Stimulated activated CD4-positive, alpha-beta T cell treated with anti-CD3 and anti-CD28 coated beads, Interleukin-2, amount 100 ng/mL, for 48 hours (primary cell): ENCODE data around the gene CDH2.

ENCODE experiments used
- DNase-seq, 2 donors: peaks; one replicate each; pipeline ENCODE4 v3.0.0-alpha.2; 2020

CDH2 gene

DNA sequence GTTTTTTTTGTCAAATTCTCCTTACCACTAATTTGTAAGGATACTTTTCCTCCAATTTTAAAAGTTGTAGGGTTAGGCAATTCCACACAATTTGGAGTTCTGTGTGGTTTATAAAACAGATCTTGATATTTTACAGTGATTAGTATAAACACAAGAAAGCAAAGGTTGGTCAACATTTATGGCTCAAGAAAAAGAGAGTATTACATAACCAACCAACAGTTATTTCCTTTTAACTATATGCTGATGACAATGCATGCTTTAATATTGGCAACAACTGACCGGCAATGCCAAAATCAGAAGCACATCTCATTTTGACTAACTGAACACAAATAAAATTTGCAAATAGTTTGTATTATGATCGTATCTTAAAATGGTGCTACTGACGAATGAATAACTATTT, 137.2 kb downstream of the CDH2 start:
- no peak for DNase-seq

DNA sequence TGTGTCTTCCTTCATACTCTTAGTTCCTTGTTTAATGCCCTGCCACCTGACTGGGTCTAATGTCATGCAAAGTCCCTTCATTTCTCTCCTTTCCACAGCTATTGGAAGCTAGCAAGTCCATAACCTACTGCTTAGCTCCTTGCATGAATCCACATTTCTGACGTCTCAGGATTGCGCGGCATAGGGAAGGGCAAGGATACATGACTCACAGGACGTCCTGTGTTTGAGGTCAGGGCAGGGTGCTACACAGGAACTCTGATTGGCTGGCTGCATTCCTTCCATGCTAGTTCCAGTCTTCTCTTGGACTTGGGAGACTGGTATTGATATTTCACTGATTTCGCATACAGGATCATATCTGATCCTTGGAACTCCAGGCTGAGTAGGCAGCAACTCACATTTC, 137.9 kb downstream of the CDH2 start:
- DNase-seq, result no peak

DNA sequence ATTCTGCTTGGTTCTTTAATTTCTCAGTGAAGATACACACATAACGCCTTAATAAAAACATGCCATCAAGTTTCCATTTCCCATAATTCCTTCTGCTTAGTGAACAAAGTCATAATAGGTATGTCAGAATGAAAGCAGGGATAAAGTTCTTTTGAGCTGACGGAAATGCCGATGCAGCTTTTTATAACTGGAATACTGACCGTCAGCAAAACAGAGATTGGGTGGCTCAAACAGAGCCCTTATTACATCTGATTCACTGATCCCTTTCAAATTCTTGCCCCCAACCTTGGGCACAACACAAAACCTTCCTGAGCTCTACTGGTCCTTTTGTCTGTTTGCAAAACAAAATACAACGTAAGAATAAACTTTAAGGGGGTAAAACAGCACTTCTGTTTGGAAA, 140.4 kb downstream of the CDH2 start:
- DNase-seq, result no peak

DNA sequence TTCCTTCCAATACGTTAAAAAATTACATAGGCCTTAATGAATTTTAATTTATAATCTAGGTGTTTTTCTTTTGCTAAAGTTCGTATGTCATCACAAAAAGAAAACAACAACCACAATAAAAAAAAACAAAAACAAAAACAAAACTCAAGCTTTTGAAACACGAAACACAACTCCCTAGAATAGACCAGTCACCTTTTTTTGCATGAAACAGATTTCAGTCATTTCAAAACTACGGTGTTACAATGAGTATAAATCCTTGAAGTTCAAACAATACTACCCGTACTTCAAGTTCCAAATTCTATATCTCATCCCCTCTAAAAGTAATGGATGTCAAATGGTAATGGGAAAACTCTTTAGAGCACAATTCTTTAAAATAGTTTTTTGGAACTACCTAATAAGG, 142.4 kb downstream of the CDH2 start:
- no peak for DNase-seq

DNA sequence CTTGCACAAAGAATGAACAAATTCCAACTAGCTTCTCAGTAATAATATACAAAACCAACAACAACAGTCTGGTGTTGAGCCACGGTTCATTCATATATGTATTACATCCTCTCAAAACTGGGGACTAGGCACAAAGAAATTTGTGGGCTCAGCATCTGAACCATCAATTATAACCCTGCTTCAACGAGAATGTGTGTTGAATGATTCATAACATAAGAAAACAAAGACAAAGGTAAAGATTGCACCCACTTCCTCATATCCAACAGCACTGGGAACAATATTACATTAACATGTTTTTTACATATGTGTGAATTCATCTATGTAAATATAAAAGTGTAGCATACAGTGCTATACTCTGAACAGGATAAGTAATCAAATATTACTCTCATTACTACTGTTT, 144.8 kb downstream of the CDH2 start:
- no peak for DNase-seq

DNA sequence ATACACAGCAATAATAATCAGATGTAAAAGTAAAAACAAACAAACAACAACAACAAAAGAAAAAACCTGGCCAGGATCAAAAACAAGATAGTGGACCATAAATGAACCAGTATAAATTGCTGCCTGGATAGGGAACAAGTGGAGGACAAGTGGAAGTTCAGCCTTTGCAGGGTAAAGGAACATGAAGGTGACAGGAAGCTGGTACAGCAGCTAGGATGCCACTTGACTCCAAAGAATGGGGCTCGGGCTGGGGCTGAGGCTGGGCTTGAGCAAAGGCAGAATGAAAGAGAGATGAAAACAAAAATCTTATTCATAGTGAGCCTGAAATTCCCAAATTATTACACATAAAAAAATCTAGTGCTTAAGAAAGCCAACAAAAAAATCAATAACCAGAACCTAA, 146.5 kb downstream of the CDH2 start:
- no peak for DNase-seq

DNA sequence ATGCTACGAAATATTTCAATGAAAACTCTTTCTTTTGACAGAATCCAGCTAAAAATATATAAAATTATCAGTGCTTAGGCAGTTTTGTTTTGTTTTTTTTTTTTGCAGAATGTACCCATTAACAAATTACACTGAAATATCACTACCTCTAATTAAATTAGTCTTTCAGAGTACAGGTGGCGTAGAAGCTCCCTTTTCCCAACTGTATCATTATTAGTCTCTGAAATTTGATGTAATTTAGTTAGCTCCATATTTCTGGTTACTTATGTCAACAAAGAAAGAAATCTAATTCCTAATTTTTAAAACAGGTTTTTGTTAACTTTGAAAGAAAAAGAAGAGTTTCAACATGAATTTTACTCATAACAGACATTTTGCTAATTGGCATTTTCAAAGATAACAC, 149.2 kb downstream of the CDH2 start:
- DNase-seq, result no peak

DNA sequence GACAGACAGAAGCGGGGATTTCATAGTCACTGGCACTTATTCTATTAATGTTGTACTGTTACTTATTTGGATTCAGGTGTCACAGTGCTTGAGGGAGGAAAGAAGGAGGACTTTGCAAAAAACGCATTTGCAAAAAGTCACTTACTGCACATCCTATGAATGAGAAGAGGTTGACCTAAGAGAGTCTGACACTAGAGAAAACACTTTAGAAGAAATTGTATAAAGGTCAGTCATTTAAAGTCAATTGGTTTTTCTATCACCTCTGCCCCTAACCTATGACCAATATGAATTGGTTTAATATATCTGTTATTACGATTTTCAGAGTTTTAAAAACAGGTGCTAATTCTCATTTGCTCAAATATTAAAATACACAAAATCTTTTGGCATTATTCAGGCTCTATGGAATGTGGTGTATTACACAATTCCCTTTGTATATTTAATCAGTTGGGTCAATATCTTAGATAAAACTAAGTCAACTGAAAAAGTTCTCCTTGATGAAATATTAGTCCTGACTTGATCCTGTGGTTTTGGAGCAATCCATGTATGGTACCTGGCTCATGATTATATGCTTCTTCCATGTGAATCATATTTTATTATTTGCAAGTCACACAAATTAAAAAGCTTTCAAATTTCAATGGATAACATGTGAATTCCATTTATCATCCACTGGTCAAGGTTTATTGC, 157.4 kb downstream of the CDH2 start:
- no peak for DNase-seq

DNA sequence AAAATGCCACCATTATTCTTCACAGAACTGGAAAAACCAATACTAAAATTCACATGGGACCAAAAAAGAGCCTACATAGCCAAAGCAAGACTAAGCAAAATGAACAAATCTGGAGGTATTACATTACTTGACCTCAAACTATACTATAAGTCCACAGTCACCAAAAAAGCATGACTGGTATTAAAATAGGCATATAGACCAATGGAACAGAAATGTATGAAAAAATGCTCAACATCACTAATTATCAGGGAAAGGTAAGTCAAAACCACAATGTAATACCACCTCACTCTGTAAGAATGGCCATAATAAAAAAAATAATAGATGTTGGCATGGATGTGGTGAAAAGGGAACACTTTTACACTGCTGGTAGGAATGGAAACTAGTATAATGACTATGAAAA, 158.6 kb downstream of the CDH2 start:
- DNase-seq, result no peak

DNA sequence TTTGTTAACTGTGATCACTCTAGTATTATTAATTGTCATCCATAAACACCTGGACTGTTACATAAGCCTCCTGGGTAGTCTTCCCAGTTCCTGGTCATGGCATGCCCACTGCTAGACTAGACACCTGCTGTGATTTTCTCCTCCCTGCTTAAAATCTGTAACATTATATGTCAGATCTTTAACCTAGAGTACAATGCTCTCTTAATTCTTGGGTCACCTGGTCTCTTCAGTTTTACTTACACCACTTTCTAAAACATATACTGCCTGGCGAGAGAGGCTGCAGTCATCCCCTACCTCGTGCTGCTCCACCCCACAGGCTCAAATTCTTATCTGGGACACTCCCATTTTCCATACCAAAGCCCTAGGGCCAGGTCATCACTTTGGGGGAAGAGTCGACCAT, 161.3 kb downstream of the CDH2 start:
- DNase-seq, result no peak

DNA sequence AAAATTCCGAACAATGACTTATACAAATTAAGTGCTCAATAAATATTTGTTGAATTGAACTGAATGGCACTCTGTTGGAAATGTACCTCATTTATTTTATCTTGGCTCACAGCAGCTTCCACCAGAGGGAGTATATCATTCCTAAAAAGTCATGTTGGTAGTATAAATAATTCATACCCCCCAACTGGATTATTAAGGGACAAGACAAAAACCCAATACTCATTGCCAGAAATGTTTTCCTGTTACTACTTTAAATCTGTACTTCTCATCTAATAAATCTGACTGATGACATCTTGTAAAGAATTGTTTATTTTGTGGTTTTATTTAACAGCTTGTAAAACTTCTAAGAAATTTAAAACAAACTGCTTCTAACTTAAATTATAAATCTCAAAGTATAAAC, 163.9 kb downstream of the CDH2 start:
- DNase-seq, result no peak

DNA sequence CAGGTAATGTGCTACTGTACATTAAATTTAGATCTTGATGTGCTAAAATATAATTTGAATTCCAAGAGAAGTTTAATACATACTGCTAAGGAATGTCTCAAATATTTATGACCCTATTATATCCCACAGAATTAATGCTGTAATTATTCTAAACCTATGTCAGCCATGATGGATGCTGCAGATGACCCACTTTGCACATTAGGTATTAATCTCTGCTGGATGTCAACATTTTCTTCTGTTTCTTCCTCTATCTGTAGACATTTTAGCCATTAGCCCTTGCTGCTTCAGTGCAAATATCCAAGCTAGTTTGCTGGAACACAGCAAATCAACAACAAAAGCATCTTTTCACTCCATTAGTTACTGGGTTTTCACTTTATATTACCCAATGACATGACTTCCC, 164.6 kb downstream of the CDH2 start:
- no peak for DNase-seq

DNA sequence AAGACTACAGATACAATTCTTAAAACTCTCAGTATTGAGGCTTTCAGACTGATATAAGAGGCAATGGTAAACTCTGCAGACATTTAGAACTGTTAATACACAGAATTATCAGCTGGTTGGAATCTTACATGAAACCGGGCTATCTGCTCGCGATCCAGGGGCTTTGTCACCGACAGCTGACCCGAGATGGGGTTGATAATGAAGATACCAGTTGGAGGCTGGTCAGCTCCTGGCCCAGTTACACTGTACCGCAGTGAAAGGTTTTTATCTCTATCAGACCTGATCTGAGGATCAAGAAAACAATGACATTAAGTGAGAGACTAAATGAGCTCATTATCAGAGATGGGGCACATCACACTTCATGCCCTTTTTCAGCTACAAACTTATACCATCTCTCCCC, 167.3 kb downstream of the CDH2 start:
- no peak for DNase-seq

DNA sequence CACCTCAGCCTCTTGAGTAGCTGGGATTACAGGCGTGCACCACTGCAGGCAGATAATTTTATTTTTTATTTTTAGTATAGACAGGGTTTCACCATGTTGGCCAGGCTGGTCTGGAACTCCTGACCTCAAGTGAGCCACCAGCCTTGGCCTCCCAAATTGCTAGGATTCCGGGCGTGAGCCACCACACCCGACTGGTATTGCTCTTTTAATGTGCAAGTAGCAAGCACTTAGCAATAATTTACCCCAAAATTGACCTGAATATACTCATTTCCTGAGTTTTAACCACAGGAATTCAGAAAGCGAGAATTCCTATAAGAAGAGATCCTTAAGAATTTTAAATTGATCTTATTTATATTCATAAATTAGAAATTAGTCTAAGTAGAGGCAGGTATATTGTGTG, 169.1 kb downstream of the CDH2 start:
- DNase-seq, result no peak

DNA sequence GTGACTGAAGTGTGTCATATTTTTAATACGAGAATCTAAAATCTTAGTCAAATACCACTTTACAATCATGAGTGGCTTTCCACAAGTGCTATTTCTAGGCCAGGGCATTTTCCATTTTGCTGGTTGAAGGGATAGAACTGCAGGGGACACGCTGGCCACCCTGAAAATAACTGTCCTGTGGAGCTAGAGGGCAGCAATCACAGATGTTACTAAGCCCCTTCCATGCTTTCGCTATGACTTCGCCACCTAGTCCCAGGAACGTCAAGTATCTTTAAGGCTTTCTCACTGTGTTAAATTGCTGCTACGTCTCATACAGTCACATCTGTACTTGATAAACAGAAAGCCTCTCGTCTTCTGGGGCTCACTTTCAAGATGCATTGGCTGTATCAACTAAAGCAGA, 171.8 kb downstream of the CDH2 start:
- no peak for DNase-seq

DNA sequence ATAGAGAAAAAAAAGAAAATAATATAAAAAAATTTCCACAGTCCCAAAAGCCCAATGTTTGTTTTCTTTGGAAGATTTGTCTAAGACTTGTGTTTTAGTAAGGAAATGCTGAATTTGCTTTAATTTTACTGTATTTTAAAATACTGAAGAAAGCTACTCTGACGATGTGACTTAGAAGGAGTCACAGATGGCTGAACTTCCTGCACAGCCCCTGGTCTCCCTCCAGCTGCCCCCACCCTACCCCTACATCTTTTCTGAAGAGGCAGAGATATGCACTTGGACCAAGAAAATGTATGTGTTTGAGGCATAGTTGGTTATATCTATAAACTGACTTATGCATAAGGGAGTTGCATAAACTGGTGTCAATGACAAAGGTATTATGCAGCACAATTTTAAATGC, 172.3 kb downstream of the CDH2 start:
- no peak for DNase-seq

DNA sequence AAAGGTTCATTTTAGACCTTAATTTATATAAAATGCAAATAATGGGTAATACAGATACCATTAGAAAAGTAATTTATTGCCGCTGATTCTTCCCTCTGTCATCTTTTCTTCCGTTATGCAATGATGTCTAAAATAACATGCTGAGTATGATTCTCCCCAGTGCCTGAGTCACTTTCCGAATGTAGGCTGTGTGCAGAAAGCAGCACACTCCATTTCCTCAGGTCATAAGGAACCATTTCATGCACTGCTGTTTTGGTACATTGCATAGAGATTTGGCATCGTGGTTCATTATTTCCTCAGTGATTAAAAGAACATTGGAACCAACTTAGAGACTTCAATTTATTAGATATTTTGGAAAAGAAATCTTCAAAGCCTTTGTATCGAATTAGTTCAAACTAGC, 173.5 kb downstream of the CDH2 start:
- no peak for DNase-seq

DNA sequence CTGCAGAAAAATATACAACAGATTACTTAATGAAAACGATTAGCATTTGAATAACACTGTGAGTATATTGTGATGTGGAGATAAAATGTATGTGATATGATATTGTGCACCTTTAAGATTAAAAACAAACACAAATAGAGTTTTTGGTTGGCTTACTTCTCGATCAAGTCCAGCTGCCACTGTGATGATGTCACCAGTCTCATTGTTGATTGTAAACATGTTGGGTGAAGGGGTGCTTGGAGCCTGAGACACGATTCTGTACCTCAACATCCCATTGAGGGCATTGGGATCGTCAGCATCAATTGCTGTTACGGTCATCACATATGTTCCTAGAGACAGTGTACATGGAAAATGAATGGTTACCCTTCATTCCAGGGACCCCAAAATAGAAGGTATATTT, 174.1 kb downstream of the CDH2 start:
- no peak for DNase-seq

DNA sequence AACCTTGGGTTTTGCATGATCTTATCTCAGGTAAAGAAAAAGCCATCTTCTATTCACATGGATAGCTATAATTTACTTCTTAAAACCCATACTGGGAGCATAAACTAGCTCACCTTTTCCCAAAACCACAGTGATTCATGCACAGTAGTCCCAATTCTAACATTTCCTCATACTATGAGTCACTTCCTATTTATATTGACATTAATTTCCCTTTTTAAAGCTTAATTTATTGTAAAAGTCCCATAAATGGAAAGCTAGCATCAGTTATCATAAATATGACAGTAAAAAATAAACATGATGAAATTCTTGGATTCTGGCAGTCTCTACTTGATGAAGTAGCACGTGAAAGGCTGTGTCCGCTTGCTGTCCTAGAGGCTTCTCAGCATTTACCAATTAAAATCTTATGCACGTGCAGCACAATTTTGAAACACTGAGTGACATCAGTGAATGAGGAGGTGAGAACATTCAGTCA, 180.1 kb downstream of the CDH2 start:
- DNase-seq, result no peak

DNA sequence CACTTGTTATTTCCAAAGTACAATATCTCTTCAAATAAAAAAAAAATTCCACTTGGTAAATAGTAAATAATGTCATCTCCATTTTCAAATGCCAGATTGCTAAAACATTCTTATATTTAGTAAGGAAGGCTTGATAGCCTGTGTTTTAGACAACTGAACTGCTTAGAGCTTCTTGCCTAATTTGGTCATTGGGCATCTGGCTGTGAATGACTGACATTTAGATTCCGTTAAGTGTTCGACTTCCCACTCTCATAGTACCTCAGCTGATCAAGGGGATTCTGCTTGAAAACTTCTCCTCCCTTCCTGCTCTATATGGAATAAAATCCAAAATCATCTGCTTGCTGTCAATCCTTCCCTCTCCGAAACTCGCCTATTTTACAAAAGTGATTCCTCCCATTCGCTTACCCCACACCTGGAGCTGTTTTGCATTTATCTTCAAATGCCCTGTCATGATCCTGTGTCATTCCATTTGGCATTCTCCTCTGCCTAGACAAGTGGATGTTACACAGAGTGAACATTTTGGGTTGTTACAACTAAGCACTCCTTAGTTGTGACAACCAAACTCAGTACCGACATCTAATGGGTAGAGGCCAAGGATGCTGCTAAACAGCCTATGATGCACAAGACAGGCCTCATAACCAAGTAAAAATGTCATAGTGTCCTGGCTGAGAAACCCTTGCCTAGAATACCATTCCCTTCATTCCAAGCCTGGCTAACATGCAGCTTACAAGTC, 181.0 kb downstream of the CDH2 start:
- no peak for DNase-seq

DNA sequence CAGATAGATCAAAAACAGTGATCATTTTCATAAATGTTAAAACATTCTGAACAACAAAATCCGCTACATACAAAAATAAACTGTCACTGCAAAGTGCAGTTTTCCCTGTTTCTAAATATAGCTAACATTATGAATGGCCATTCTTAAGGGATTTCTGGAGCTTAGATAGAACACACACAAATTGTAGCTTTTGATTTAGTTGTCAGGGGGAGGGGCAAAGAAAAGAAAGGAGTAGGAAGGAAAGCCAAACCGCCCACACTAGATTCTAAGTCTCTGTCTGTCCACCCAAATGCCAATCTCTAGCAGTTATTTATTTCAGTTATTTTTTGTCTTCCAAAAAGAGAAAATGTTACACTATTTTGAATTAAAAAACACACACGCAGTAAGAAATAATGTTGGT, 182.4 kb downstream of the CDH2 start:
- no peak for DNase-seq

DNA sequence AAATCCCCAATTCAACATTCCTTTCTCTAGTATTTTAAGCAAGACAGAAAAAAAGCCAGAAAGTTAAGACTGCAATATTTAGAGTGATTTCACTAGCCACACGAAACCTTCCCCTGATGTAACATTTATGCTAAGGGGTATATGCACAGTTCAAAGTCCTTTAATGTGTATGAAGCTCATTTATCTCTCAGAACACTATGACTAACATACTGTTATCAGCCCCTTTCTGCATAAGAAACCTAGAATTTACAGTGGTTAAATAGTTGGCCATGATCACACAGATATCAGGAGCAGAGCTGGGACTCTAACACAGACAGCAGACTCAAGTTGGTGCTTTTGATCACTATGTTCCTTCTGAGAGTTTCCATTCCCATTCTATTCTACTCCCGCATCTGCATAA, 185.5 kb downstream of the CDH2 start:
- no peak for DNase-seq

DNA sequence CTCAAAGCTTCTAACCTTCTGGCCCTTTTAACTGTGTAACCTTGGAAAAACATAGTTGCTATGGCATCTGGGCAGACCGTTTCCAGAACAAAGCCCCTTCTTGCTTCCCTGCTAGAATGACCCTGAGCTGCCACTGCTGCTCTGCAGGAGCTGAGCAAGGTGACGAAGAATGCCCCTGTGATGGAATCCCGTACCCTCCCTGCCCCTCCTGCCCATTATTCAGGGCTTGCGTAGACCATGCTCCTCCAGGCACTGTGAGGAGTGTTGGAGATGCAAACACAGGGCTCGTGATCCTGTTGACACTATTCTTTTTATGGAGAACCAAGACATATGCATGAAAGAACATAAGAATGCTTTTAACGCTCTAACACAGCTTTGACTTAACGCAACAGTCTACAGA, 191.1 kb downstream of the CDH2 start:
- no peak for DNase-seq

DNA sequence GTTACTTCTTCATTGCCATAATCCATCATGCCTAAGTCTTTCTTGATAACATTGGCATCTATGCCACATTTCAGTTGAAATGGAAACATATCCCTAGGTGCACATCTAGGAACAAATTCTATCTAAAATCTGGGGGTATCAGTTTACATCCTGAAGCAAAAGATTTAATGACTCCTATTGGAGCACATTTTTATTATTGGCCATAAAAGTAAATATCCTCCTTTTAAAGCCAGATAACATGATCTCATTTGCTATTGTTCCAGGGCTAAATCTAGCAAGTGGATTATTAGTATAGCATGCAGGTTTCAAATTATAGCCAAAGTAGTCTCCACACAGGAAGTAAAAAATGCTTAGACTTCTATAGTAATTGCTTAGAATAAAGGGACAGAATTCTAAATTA, 193.2 kb downstream of the CDH2 start:
- no peak for DNase-seq

DNA sequence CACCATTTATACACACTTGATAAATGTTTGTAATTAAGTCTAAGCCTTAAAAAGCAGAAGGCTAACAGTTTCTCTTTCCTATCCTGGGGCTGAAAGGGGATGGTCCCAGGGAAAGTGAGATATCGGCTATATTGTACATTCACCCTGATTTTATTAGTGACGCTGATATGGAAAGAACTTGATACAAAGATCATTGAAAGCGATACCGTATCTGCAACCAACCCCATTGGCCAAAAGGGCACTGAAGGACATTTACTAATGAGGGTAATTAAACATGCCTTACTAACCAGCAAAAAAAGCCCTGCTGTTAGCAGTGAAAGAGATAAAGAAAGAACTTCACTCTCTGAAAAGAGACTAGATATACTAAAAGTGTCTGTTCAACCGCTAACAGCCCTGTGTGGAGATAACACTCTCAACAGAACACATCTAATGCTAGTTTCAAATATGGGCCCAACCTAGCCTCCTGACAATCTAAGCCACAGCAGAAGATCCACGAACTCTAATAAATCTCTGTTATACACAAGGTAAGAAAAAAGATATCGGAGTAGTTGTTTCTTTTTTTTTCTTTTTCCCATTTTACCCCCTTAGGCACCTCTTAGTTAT, 200.0 kb downstream of the CDH2 start:
- no peak for DNase-seq
